H1 (cell line): ENCODE measurements around the gene TCERG1. TPM values are rescaled to one million over a fixed set of nuclear protein-coding genes. Genes with fewer than 3 reads are reported as not detected.

ENCODE experiments used
- CTCF ChIA-PET: fragments of 300-600 bp; sonication (Branson Sonifier 250); formaldehyde crosslinking; loops from one replicate; lab custom pipeline; 2021; ENCODE audit not compliant: partially characterized antibody; lab: Charles Lee
- POLR2A ChIA-PET: fragments of 300-600 bp; sonication (Branson Sonifier 250); formaldehyde crosslinking; loops from one replicate; lab custom pipeline; 2021; ENCODE audit warnings: inconsistent platforms; ENCODE audit not compliant: partially characterized antibody; lab: Charles Lee
- DNase-seq, 2 experiments: peaks; one replicate each; pipeline versions ENCODE4 v3.0.0 to v3.0.0-alpha.2; 2010 to 2022; ENCODE audit warnings: low spot score in 2 of 2, low read depth in 1 of 2, mixed read lengths in 1 of 2
- FAIRE-seq: peaks from 2 replicates; lab custom pipeline; 2011; peaks lifted over from hg19 to GRCh38; lab: Jason Lieb, UNC
- H2AFZ ChIP-seq: 2 replicates; pipeline ENCODE4 v1.8.1; 2012; ENCODE audit warnings: low read length, inconsistent platforms
- H2AK5ac ChIP-seq: 2 replicates; pipeline ENCODE4 v1.6.1; 2013; ENCODE audit warnings: low read depth, low read length
- H2BK120ac ChIP-seq: replicated peaks from 2 replicates; pipeline ENCODE3; 2013; ENCODE audit warnings: low read depth, low read length, inconsistent platforms
- H2BK12ac ChIP-seq: 2 replicates; pipeline ENCODE4 v1.6.1; 2013; ENCODE audit warnings: low read depth, low read length
- H2BK15ac ChIP-seq: 2 replicates; pipeline ENCODE4 v1.6.1; 2013; ENCODE audit warnings: low read length
- H2BK20ac ChIP-seq: 2 replicates; pipeline ENCODE4 v1.6.1; 2013; ENCODE audit warnings: low read length
- H2BK5ac ChIP-seq: 2 replicates; pipeline ENCODE4 v1.6.1; 2013; ENCODE audit warnings: low read depth, low read length
- H3K14ac ChIP-seq: 2 replicates; pipeline ENCODE4 v1.6.1; 2013; ENCODE audit warnings: inconsistent platforms; ENCODE audit not compliant: insufficient read length
- H3K18ac ChIP-seq: 2 replicates; pipeline ENCODE4 v1.6.1; 2013; ENCODE audit warnings: low read length; ENCODE audit errors: extremely low read depth
- H3K23ac ChIP-seq: 2 replicates; pipeline ENCODE4 v1.6.1; 2013; ENCODE audit warnings: inconsistent platforms; ENCODE audit not compliant: insufficient read length
- H3K23me2 ChIP-seq: 2 replicates; pipeline ENCODE4 v1.6.1; 2013; ENCODE audit warnings: low read depth, low read length
- H3K27ac ChIP-seq: 2 replicates; pipeline ENCODE4 v1.6.1; 2011; ENCODE audit warnings: low read depth, low read length, inconsistent platforms
- H3K27me3 ChIP-seq, 4 experiments: replicated peaks in 1 of 4; 1 replicate in 1 of 4; 2 replicates in 3 of 4; pipeline versions ENCODE4 v1.6.1 to v1.8.1; 2011 to 2013; ENCODE audit warnings: low read length in 3 of 4, mild to moderate bottlenecking in 3 of 4, inconsistent platforms in 2 of 4, mixed read lengths in 2 of 4, moderate library complexity in 1 of 4; ENCODE audit not compliant: control insufficient read depth in 3 of 4, insufficient read depth in 3 of 4; ENCODE audit errors: extremely low read depth in 1 of 4
- H3K36me3 ChIP-seq, 4 experiments: 2 replicates each; pipeline versions ENCODE4 v1.6.1 to v1.8.1; 2011 to 2013; ENCODE audit warnings: mild to moderate bottlenecking in 4 of 4, low read length in 3 of 4, moderate library complexity in 2 of 4, control low read depth in 1 of 4, inconsistent platforms in 1 of 4; ENCODE audit not compliant: insufficient read depth in 4 of 4, control insufficient read depth in 2 of 4
- H3K4ac ChIP-seq: replicated peaks from 2 replicates; pipeline ENCODE3; 2013; ENCODE audit warnings: low read length, low read depth, mixed read lengths, inconsistent platforms; ENCODE audit not compliant: insufficient read length
- H3K4me1 ChIP-seq, 4 experiments: replicated peaks in 1 of 4; 1 replicate in 1 of 4; 2 replicates in 3 of 4; pipeline versions ENCODE4 v1.6.1 to v1.8.1; 2011 to 2013; ENCODE audit warnings: low read length in 3 of 4, inconsistent platforms in 2 of 4, mixed read lengths in 1 of 4; ENCODE audit not compliant: insufficient read depth in 4 of 4, control insufficient read depth in 3 of 4
- H3K4me2 ChIP-seq, 2 experiments: 2 replicates each; pipeline versions ENCODE4 v1.6.1 to v1.8.1; 2011 to 2013; ENCODE audit warnings: low read depth in 2 of 2, low read length in 2 of 2, control low read depth in 1 of 2, inconsistent platforms in 1 of 2, mild to moderate bottlenecking in 1 of 2; ENCODE audit not compliant: insufficient read depth in 1 of 2
- H3K4me3 ChIP-seq, 4 experiments: fragments of 200-600, 300-600 bp in 1 of 4; sonication (generic), shearing (Covaris generic), sonication (Bioruptor Twin) in 1 of 4; 2 replicates each; pipeline versions ENCODE4 v1.5.1 to v1.8.1; 2011 to 2016; ENCODE audit warnings: low read length in 4 of 4, low read depth in 3 of 4, control low read depth in 2 of 4, inconsistent platforms in 2 of 4, mild to moderate bottlenecking in 2 of 4, mixed read lengths in 1 of 4, moderate library complexity in 1 of 4; ENCODE audit not compliant: insufficient read depth in 2 of 4; ENCODE audit errors: extremely low read depth in 1 of 4
- H3K56ac ChIP-seq: replicated peaks from 2 replicates; pipeline ENCODE3; 2013; ENCODE audit warnings: low read depth, mild to moderate bottlenecking, mixed read lengths, low read length, inconsistent platforms; ENCODE audit not compliant: insufficient read length
- H3K79me1 ChIP-seq: 2 replicates; pipeline ENCODE4 v1.6.1; 2013; ENCODE audit warnings: low read depth, low read length, control low read depth
- H3K79me2 ChIP-seq, 2 experiments: 2 replicates each; pipeline versions ENCODE4 v1.6.1 to v1.8.1; 2012 to 2013; ENCODE audit warnings: low read length in 2 of 2, mild to moderate bottlenecking in 2 of 2, inconsistent platforms in 1 of 2; ENCODE audit not compliant: insufficient read depth in 2 of 2, control insufficient read depth in 1 of 2
- H3K9ac ChIP-seq, 4 experiments: replicated peaks in 1 of 4; 1 replicate in 1 of 4; 2 replicates in 3 of 4; pipeline versions ENCODE4 v1.6.1 to v1.8.1; 2011 to 2013; ENCODE audit warnings: low read depth in 3 of 4, low read length in 3 of 4, control low read depth in 2 of 4, mild to moderate bottlenecking in 2 of 4, moderate library complexity in 2 of 4, inconsistent platforms in 1 of 4; ENCODE audit errors: extremely low read depth in 1 of 4
- H3K9me3 ChIP-seq, 2 experiments: 2 replicates each; pipeline versions ENCODE4 v1.6.1 to v1.8.1; 2012 to 2013; ENCODE audit warnings: mild to moderate bottlenecking in 2 of 2, moderate library complexity in 2 of 2, control low read depth in 1 of 2, inconsistent platforms in 1 of 2, low read depth in 1 of 2, low read length in 1 of 2, mixed read lengths in 1 of 2; ENCODE audit not compliant: insufficient read depth in 2 of 2
- H4K20me1 ChIP-seq, 2 experiments: replicated peaks in 1 of 2; 2 replicates each; pipeline versions ENCODE3 to v1.8.1; 2011 to 2013; ENCODE audit warnings: inconsistent platforms in 2 of 2, low read length in 2 of 2, mild to moderate bottlenecking in 1 of 2; ENCODE audit not compliant: insufficient read depth in 2 of 2, control insufficient read depth in 1 of 2
- H4K5ac ChIP-seq: 2 replicates; pipeline ENCODE4 v1.6.1; 2013; ENCODE audit warnings: low read length, low read depth, mixed read lengths, inconsistent platforms; ENCODE audit not compliant: insufficient read length
- H4K8ac ChIP-seq: 2 replicates; pipeline ENCODE4 v1.8.0; 2013; ENCODE audit warnings: mild to moderate bottlenecking, moderate library complexity, low read length, inconsistent platforms; ENCODE audit not compliant: insufficient read depth; ENCODE audit errors: extremely low read depth
- H4K91ac ChIP-seq: replicated peaks from 2 replicates; pipeline ENCODE3; 2013; ENCODE audit warnings: low read length, mixed read lengths, inconsistent platforms; ENCODE audit not compliant: insufficient read length
- ATF2 ChIP-seq: IDR thresholded peaks from 2 replicates; pipeline ENCODE4 v1.6.1; 2012; ENCODE audit warnings: low read length, inconsistent platforms
- EGR1 ChIP-seq: IDR thresholded peaks from 2 replicates; pipeline ENCODE4 v1.6.1; 2011; ENCODE audit warnings: low read depth, low read length, borderline replicate concordance
- JUND ChIP-seq: IDR thresholded peaks from 2 replicates; pipeline ENCODE4 v1.6.1; 2011; ENCODE audit warnings: mild to moderate bottlenecking, improper control_type of control experiment, low read length
- MAX ChIP-seq: IDR thresholded peaks from 2 replicates; pipeline ENCODE4 v1.6.1; 2012; ENCODE audit warnings: inconsistent platforms
- POLR2A ChIP-seq, 2 experiments: IDR thresholded peaks; 1 replicate in 1 of 2; 2 replicates in 1 of 2; pipeline ENCODE4 v1.6.1; 2011; ENCODE audit warnings: low read depth in 2 of 2, low read length in 2 of 2, mild to moderate bottlenecking in 2 of 2; ENCODE audit errors: control extremely low read depth in 1 of 2
- RFX5 ChIP-seq: IDR thresholded peaks from 2 replicates; pipeline ENCODE4 v1.6.1; 2011; ENCODE audit warnings: low read depth, low read length, improper control_type of control experiment, borderline replicate concordance
- RNF2 ChIP-seq: fragments of 200-900, 300-1000 bp; sonication (generic); IDR thresholded peaks from 2 replicates; pipeline ENCODE4 v1.7.1; 2016; ENCODE audit warnings: borderline replicate concordance, low read depth, mild to moderate bottlenecking, antibody characterized with exemption, low read length; ENCODE audit not compliant: poor library complexity, severe bottlenecking; ENCODE audit errors: missing control alignments
- WGBS, 2 experiments: shearing (Covaris generic) in 1 of 2; methylation state at CpG; one replicate each; pipeline versions ENCODE4 v1.1.6 to v1.1.7; 2013 to 2015; ENCODE audit warnings: low lambda C conversion rate in 2 of 2, mixed read lengths in 2 of 2, inconsistent platforms in 1 of 2, low coverage in 1 of 2, missing lambda C conversion rate in 1 of 2; ENCODE audit not compliant: insufficient replicate concordance in 2 of 2, insufficient coverage in 1 of 2, insufficient read length in 1 of 2; ENCODE audit errors: extremely low coverage in 1 of 2, missing lambda C conversion rate in 1 of 2; 5-methylcytosine and 5-hydroxymethylcytosine counted together
- polyA plus RNA-seq, 7 experiments: library from polyadenylated mRNA; depleted of rRNA in 3 of 7; stranded (reverse) in 5 of 7; unstranded in 2 of 7; fragments of >200 nt in 5 of 7; fragments of 200-250 nt in 2 of 7; gene quantifications; 1 replicate in 5 of 7; 2 replicates in 1 of 7; 4 replicates in 1 of 7; pipeline versions ENCODE4 v1.2.1 to v1.2.3, GENCODE V29; 2011 to 2013; ENCODE audit warnings: missing spikeins in 2 of 7, mixed read lengths in 2 of 7
- total RNA-seq: library from RNA; stranded (reverse); fragmentation: NEBNext Ultra II Directional; extraction: Animal tissue kit (Norgen Biotek cat#: 25700); gene quantifications from 2 replicates; pipeline ENCODE4 v1.2.1, GENCODE V29; 2021

The TCERG1 gene
- total and polyA plus RNA-seq, 2 of the 8 experiments (the other 6 are each of a cell fraction or from before 2014, with no cell fraction given): 105 to 122 TPM

- Histone ChIP-seq H3K36me3 (peaks cover 0 to 42% (median 10%) of the 10 kb centered on the region in 4 experiments; a peak in 6 of 8 replicates), H3K4me2 (no peak overlapping the region), H2BK5ac (no peak overlapping the region), H4K91ac (no peak overlapping the region), H2BK20ac (no peak overlapping the region), H3K79me2 (no peaks in the 10 kb centered on the region), H3K27ac (no peak overlapping the region), H2BK120ac (no peak overlapping the region), H3K9me3 (no peaks in the 10 kb centered on the region), H3K79me1 (no peaks in the 10 kb centered on the region; the same call in 1 of the 2 replicates), H2AFZ (no peak overlapping the region), H3K23ac (no peak overlapping the region), H3K56ac (no peak overlapping the region), H3K18ac (no peak overlapping the region), H2AK5ac (no peak overlapping the region), H3K4me1 (no peaks in the 10 kb centered on the region), H4K5ac (no peak overlapping the region), H3K27me3 (no peaks in the 10 kb centered on the region), H3K9ac (no peak overlapping the region), H3K23me2 (no peaks in the 10 kb centered on the region), H3K4me3 (no peak overlapping the region), H4K20me1 (no peaks in the 10 kb centered on the region), H3K4ac (no peak overlapping the region), H3K14ac (no peak overlapping the region), H2BK15ac (no peak overlapping the region), H2BK12ac (no peak overlapping the region), H4K8ac (no peak overlapping the region)
- DNase-seq: no peak
- CTCF ChIA-PET: interaction anchor here (0.7 to 1.1 kb wide), 2 partner anchors 24 to 292 kb away, joined by 4 to 5 read pairs; no protein-coding TSS in a partner anchor
- no peak for FAIRE-seq
- POLR2A ChIA-PET: interaction anchor here (0.7 to 1.5 kb wide), 8 partner anchors 9 to 307 kb away, joined by 3 to 6 read pairs (median 4); partner anchors contain the start of genes LARS1 and TCERG1
- TF ChIP-seq ATF2 (no peak), JUND (no peak), EGR1 (no peak), RNF2 (no peak), MAX (no peak), POLR2A (IDR thresholded peaks at IDR 0.05; ENCODE audit: control extremely low read depth in 1 of 2, low read depth in 2 of 2, low read length in 2 of 2) (peak; percentile 29 to 41; a peak in 1 of 3 replicates), RFX5 (no peak)
- 90% methylated on average over 3 of the region's 3 CpGs; no CpG with 5 or more reads in 1 of the 2 experiments for WGBS, 2 experiments
Observed at GRCh38 chr5:146490089-146490843, 43.1 kb downstream of the TCERG1 start.
